Stimulated activated effector memory CD8-positive, alpha-beta T cell treated with anti-CD3 and anti-CD28 coated beads, Interleukin-12 subunit alpha, Interleukin-12 subunit beta, amount 100 ng/mL, for 72 hours (primary cell): ENCODE results near the gene CAMK2A.
"Not testable (repeated sequence)": the region's sequence is repeated elsewhere in the genome, so short reads cannot be mapped to it uniquely, and the experiment has no call there.

Source experiments
- ATAC-seq: fragments of 150-1000 bp; cut with Tn5 transposase; 2 replicates; pipeline ENCODE4 v1.10.0; 2021
- DNase-seq, 2 donors: peaks; one replicate each; pipeline ENCODE4 v3.0.0; 2021 to 2022; ENCODE audit warnings: low spot score in 2 of 2
- H3K27ac Mint-ChIP-seq: one replicate; pipeline ENCODE4 v1.8.0; 2022; ENCODE audit warnings: mild to moderate bottlenecking, mixed read lengths
- H3K36me3 Mint-ChIP-seq: one replicate; pipeline ENCODE4 v1.8.0; 2022; ENCODE audit warnings: mild to moderate bottlenecking, mixed read lengths
- H3K4me1 Mint-ChIP-seq: one replicate; pipeline ENCODE4 v1.8.0; 2022; ENCODE audit warnings: mixed read lengths
- H3K4me3 Mint-ChIP-seq: one replicate; pipeline ENCODE4 v1.8.0; 2022; ENCODE audit warnings: mild to moderate bottlenecking, mixed read lengths
- H3K9me3 Mint-ChIP-seq: one replicate; pipeline ENCODE4 v1.8.0; 2022; ENCODE audit warnings: mixed read lengths

CAMK2A gene

GRCh38 chr5:150263375-150263775 lies 26.2 kb downstream of the CAMK2A start:
- Mint-ChIP-seq H3K4me3 (no peak overlapping the region), H3K4me1 (no peaks in the 10 kb centered on the region), H3K9me3 (no peaks in the 10 kb centered on the region), H3K36me3 (no peaks in the 10 kb centered on the region), H3K27ac (no peak overlapping the region)
- ATAC-seq, result no peak
- no peak for DNase-seq

- ATAC-seq, result no peak
- H3K4me1 Mint-ChIP-seq, result no peaks in the 10 kb centered on the region
- DNase-seq, result no peak
- H3K36me3 Mint-ChIP-seq, result no peaks in the 10 kb centered on the region
- no peak overlapping the region for H3K27ac Mint-ChIP-seq
- no peaks in the 10 kb centered on the region for H3K9me3 Mint-ChIP-seq
- H3K4me3 Mint-ChIP-seq, result no peak overlapping the region
These were observed 27.1 kb downstream of the CAMK2A start for GRCh38 chr5:150262502-150262901.

- no peaks in the 10 kb centered on the region for H3K9me3 Mint-ChIP-seq
- ATAC-seq (no peak), DNase-seq (no peak)
- H3K4me1 Mint-ChIP-seq, result no peaks in the 10 kb centered on the region
- no peak overlapping the region for H3K27ac Mint-ChIP-seq
- H3K4me3 Mint-ChIP-seq, result no peak overlapping the region
- no peaks in the 10 kb centered on the region for H3K36me3 Mint-ChIP-seq
These were observed 28.3 kb downstream of the CAMK2A start for GRCh38 chr5:150261231-150261630.

- DNase-seq (no peak), ATAC-seq (no peak)
- no peak overlapping the region for H3K4me3 Mint-ChIP-seq
- H3K27ac Mint-ChIP-seq, result no peak overlapping the region
- H3K4me1 Mint-ChIP-seq, result no peaks in the 10 kb centered on the region
- no peaks in the 10 kb centered on the region for H3K9me3 Mint-ChIP-seq
- H3K36me3 Mint-ChIP-seq, result no peaks in the 10 kb centered on the region
These were observed 31.4 kb downstream of the CAMK2A start for GRCh38 chr5:150258130-150258529.

GRCh38 chr5:150257424-150257823 lies 32.1 kb downstream of the CAMK2A start:
- Mint-ChIP-seq H3K27ac (no peak overlapping the region), H3K36me3 (no peaks in the 10 kb centered on the region), H3K4me3 (no peak overlapping the region), H3K4me1 (no peaks in the 10 kb centered on the region), H3K9me3 (no peaks in the 10 kb centered on the region)
- DNase-seq (no peak), ATAC-seq (no peak)

- ATAC-seq (no peak), DNase-seq (no peak)
- Mint-ChIP-seq H3K4me1 (no peaks in the 10 kb centered on the region), H3K36me3 (no peaks in the 10 kb centered on the region), H3K27ac (no peak overlapping the region), H3K4me3 (no peak overlapping the region), H3K9me3 (no peaks in the 10 kb centered on the region)
These were observed 33.0 kb downstream of the CAMK2A start for GRCh38 chr5:150256410-150257064.

- H3K4me1 Mint-ChIP-seq, result no peaks in the 10 kb centered on the region
- no peaks in the 10 kb centered on the region for H3K36me3 Mint-ChIP-seq
- no peak overlapping the region for H3K4me3 Mint-ChIP-seq
- H3K9me3 Mint-ChIP-seq, result no peaks in the 10 kb centered on the region
- H3K27ac Mint-ChIP-seq, result no peak overlapping the region
- no peak for DNase-seq
- no peak for ATAC-seq
These were observed 33.7 kb downstream of the CAMK2A start for GRCh38 chr5:150255659-150256409.

GRCh38 chr5:150254774-150255173 lies 34.8 kb downstream of the CAMK2A start:
- H3K9me3 Mint-ChIP-seq, result no peaks in the 10 kb centered on the region
- DNase-seq (no peak), ATAC-seq (no peak)
- no peak overlapping the region for H3K4me3 Mint-ChIP-seq
- H3K27ac Mint-ChIP-seq, result no peak overlapping the region
- H3K4me1 Mint-ChIP-seq, result no peaks in the 10 kb centered on the region
- H3K36me3 Mint-ChIP-seq, result no peaks in the 10 kb centered on the region

- H3K4me3 Mint-ChIP-seq, result no peak overlapping the region
- no peaks in the 10 kb centered on the region for H3K4me1 Mint-ChIP-seq
- DNase-seq, result no peak
- ATAC-seq, result no peak
- H3K36me3 Mint-ChIP-seq, result no peaks in the 10 kb centered on the region
- H3K9me3 Mint-ChIP-seq, result no peaks in the 10 kb centered on the region
- H3K27ac Mint-ChIP-seq, result no peak overlapping the region
These were observed 35.2 kb downstream of the CAMK2A start for GRCh38 chr5:150254363-150254762.

GRCh38 chr5:150253416-150254208 lies 36.0 kb downstream of the CAMK2A start:
- ATAC-seq (no peak), DNase-seq (no peak)
- Mint-ChIP-seq H3K27ac (no peak overlapping the region), H3K9me3 (no peaks in the 10 kb centered on the region), H3K36me3 (no peaks in the 10 kb centered on the region), H3K4me1 (no peaks in the 10 kb centered on the region), H3K4me3 (no peak overlapping the region)

- no peak for DNase-seq
- H3K9me3 Mint-ChIP-seq, result no peaks in the 10 kb centered on the region
- H3K4me1 Mint-ChIP-seq, result no peaks in the 10 kb centered on the region
- H3K4me3 Mint-ChIP-seq, result no peak overlapping the region
- no peaks in the 10 kb centered on the region for H3K36me3 Mint-ChIP-seq
- no peak for ATAC-seq
- H3K27ac Mint-ChIP-seq, result no peak overlapping the region
These were observed 37.1 kb downstream of the CAMK2A start for GRCh38 chr5:150252489-150252888.

GRCh38 chr5:150251504-150251903 lies 38.1 kb downstream of the CAMK2A start:
- H3K9me3 Mint-ChIP-seq, result no peaks in the 10 kb centered on the region
- DNase-seq (no peak), ATAC-seq (no peak)
- no peaks in the 10 kb centered on the region for H3K36me3 Mint-ChIP-seq
- H3K4me1 Mint-ChIP-seq, result no peaks in the 10 kb centered on the region
- no peak overlapping the region for H3K4me3 Mint-ChIP-seq
- H3K27ac Mint-ChIP-seq, result no peak overlapping the region

GRCh38 chr5:150249744-150250143 lies 39.8 kb downstream of the CAMK2A start:
- ATAC-seq, result no peak
- H3K9me3 Mint-ChIP-seq, result no peaks in the 10 kb centered on the region
- no peaks in the 10 kb centered on the region for H3K4me1 Mint-ChIP-seq
- no peak overlapping the region for H3K4me3 Mint-ChIP-seq
- no peak for DNase-seq
- H3K27ac Mint-ChIP-seq, result no peak overlapping the region
- no peaks in the 10 kb centered on the region for H3K36me3 Mint-ChIP-seq

- DNase-seq (no peak), ATAC-seq (no peak)
- no peak overlapping the region for H3K4me3 Mint-ChIP-seq
- H3K4me1 Mint-ChIP-seq, result no peaks in the 10 kb centered on the region
- H3K27ac Mint-ChIP-seq, result no peak overlapping the region
- no peaks in the 10 kb centered on the region for H3K36me3 Mint-ChIP-seq
- no peaks in the 10 kb centered on the region for H3K9me3 Mint-ChIP-seq
These were observed 40.6 kb downstream of the CAMK2A start for GRCh38 chr5:150248946-150249345.

- ATAC-seq, DNase-seq, H3K9me3 Mint-ChIP-seq, H3K4me1 Mint-ChIP-seq, H3K4me3 Mint-ChIP-seq, H3K36me3 Mint-ChIP-seq, H3K27ac Mint-ChIP-seq: not testable (repeated sequence)
These were observed 41.1 kb downstream of the CAMK2A start for GRCh38 chr5:150248493-150248892.

GRCh38 chr5:150247726-150248125 lies 41.8 kb downstream of the CAMK2A start:
- DNase-seq, result no peak
- H3K9me3 Mint-ChIP-seq, result no peaks in the 10 kb centered on the region

More at GRCh38 chr5:150247726-150248125, 41.8 kb downstream of the CAMK2A start:
- no peak overlapping the region for H3K27ac Mint-ChIP-seq
- no peak overlapping the region for H3K4me3 Mint-ChIP-seq
- H3K4me1 Mint-ChIP-seq, result no peaks in the 10 kb centered on the region
- ATAC-seq, result no peak
- no peaks in the 10 kb centered on the region for H3K36me3 Mint-ChIP-seq
